ENCODE data around the gene ZNF417. TPM values are rescaled to one million over a fixed set of nuclear protein-coding genes. Genes with fewer than 3 reads are reported as not detected.
"Not testable (repeated sequence)": the region's sequence is repeated elsewhere in the genome, so short reads cannot be mapped to it uniquely, and the experiment has no call there.

The ZNF417 gene
- total RNA-seq, 2 experiments from 2014 or later = 7.8 to 8.3 TPM

DNA sequence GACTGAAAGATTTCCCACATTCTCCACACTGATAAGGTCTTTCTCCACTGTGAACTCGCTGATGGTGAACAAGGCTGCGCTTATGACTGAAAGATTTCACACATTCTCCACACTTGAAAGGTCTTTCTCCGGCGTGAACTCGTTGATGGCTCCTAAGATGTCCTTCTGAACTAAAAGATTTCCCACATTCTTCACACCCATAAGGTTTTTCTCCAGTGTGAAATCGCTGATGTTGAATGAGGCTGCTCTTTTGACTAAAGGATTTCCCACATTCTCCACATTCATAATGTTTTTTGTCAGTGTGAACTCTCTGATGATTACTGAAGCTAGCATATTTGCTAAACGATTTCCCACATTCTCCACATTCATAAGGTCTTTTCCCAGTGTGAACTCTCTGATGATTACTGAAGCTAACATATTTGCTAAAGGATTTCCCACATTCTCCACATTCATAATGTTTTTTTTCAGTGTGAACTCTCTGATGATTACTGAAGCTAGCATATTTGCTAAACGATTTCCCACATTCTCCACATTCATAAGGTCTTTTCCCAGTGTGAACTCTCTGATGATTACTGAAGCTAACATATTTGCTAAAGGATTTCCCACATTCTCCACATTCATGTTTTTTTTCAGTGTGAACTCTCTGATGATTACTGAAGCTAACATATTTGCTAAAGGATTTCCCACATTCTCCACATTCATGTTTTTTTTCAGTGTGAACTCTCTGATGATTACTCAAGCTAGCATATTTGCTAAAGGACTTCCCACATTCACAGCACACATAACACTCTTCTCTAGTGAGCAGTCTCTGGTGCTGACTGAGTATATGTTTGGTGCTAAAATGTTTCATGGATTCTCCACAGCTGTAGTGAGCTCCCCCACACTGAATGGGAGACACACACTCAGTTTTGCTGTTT, 42.3 kb downstream of the ZNF417 start:
- CTCF ChIA-PET; DNase-seq; H3K4me1 Mint-ChIP-seq (ENCODE audit: low read depth); H3K27me3 Mint-ChIP-seq (ENCODE audit: low read depth); intact Hi-C loops (cut with micrococcal nuclease); H3K4me3 Mint-ChIP-seq; H3K27ac Mint-ChIP-seq: not testable (repeated sequence)
- Mint-ChIP-seq H3K36me3 (ENCODE audit: low read depth) (peaks cover 81% of the 10 kb centered on the region), H3K9me3 (peaks cover 72% of the 10 kb centered on the region)

DNA sequence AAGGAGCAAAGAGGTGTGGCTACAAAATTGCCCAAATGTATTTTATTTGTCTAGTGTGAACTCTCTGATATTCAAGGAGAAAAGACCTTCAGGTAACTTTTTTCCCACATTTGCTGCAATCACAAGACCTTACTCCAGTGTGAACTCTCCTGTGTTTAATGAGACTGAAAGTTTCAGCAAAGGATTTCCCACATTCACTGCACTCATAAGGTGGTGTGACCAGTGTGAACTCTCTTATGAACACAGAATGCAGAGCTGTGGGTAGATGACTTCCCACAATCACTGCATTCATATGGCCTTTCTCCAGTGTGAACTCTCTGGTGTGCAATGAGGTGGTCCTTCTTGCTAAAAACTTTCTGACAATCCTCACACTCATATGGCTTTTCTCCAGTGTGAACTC, 43.9 kb downstream of the ZNF417 start:
- Mint-ChIP-seq H3K27ac (no peak overlapping the region), H3K4me3 (no peak overlapping the region), H3K4me1 (ENCODE audit: low read depth) (no peaks in the 10 kb centered on the region), H3K9me3 (peaks cover 73% of the 10 kb centered on the region), H3K27me3 (ENCODE audit: low read depth) (no peaks in the 10 kb centered on the region), H3K36me3 (ENCODE audit: low read depth) (peaks cover 84% of the 10 kb centered on the region)
- CTCF ChIA-PET = no interaction called here
- DNase-seq = no peak
- intact Hi-C loops (cut with micrococcal nuclease) = no loop called here

DNA sequence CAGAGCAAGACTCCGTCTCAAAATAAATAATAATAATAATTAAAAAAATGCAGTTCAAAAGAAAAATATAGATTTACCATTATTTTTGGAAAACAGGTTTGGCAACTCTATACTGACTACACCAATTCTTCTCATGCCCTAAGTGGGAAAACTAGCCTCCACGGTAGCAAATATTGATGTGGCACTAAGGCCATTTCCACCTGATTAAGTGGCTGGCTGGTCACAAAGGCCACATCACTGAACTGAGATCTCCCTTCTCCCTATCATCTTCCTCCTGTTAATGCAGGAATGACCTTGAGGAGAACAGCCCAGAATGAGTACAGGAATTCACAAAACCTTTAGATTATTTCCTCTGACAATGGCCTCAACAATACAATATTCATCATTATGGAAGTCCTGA, 46.2 kb downstream of the ZNF417 start:
- no peaks in the 10 kb centered on the region for H3K4me1 Mint-ChIP-seq (ENCODE audit: low read depth)
- no peak for DNase-seq
- no peak overlapping the region for H3K4me3 Mint-ChIP-seq
- peaks cover 69% of the 10 kb centered on the region for H3K9me3 Mint-ChIP-seq
- H3K27me3 Mint-ChIP-seq (ENCODE audit: low read depth) = no peaks in the 10 kb centered on the region
- no peak overlapping the region for H3K27ac Mint-ChIP-seq
- CTCF ChIA-PET = no interaction called here
- peaks cover 83% of the 10 kb centered on the region for H3K36me3 Mint-ChIP-seq (ENCODE audit: low read depth)
- intact Hi-C loops (cut with micrococcal nuclease) = no loop called here

DNA sequence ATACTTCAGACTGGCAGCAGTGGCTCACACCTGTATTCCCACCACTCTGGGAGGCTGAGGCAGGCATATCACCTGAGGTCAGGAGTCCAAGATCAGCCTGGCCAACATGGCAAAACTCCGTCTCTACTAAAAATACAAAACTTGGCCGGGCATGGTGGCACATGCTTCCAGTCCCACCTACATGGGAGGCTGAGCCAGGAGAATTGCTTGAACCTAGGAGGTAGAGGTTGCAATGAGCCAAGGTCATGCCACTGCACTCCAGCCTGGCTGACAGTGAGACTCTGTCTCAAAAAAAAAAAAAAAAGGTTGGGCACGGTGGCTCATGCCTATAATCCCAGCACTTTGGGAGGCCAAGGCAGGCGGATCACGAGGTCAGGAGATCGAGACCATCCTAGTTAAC, 46.7 kb downstream of the ZNF417 start:
- H3K4me3 Mint-ChIP-seq; H3K27ac Mint-ChIP-seq; CTCF ChIA-PET; intact Hi-C loops (cut with micrococcal nuclease); H3K4me1 Mint-ChIP-seq (ENCODE audit: low read depth); DNase-seq; H3K27me3 Mint-ChIP-seq (ENCODE audit: low read depth): not testable (repeated sequence)
- H3K9me3 Mint-ChIP-seq = peaks cover 71% of the 10 kb centered on the region
- peaks cover 85% of the 10 kb centered on the region for H3K36me3 Mint-ChIP-seq (ENCODE audit: low read depth)

DNA sequence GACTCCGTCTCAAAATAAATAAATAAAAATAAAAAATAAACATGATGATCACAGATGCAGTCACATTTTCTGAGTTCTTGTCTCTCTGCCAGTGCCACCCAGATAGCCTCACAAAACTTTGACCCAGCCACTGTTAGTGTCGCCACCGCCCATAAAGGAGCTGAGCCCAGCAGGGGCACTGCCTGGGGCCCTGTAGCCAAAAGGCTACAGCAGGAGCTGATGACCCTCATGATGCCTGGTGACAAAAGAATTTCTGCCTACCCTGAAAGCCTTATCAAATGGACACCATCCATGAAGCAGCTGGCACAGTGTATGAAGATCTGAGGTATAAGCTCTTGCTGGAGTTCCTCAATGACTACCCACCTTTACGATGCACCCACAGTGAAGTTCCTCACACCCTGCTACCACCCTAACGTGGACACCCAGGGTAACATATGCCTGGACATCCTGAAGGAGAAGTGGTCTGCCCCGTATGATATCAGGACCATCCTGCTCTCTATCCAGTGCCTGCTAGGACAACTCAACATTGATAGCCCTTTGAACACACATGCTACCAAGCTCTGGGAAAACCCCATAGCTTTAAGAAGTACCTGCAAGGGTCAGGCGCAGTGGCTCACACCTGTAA, 48.4 kb downstream of the ZNF417 start:
- no peak overlapping the region for H3K4me3 Mint-ChIP-seq
- intact Hi-C loops (cut with micrococcal nuclease) = no loop called here
- H3K27me3 Mint-ChIP-seq (ENCODE audit: low read depth) = no peaks in the 10 kb centered on the region
- CTCF ChIA-PET = no interaction called here
- no peak for DNase-seq
- no peak overlapping the region for H3K27ac Mint-ChIP-seq
- peaks cover 85% of the 10 kb centered on the region for H3K36me3 Mint-ChIP-seq (ENCODE audit: low read depth)
- H3K9me3 Mint-ChIP-seq = peaks cover 63% of the 10 kb centered on the region
- no peaks in the 10 kb centered on the region for H3K4me1 Mint-ChIP-seq (ENCODE audit: low read depth)

Other genes with a start within 250 kb of the ZNF417 start
- not detected for gene ZSCAN4, start 247.7 kb downstream of the ZNF417 start, total RNA-seq
- gene ZNF551, start 234.6 kb downstream of the ZNF417 start, total RNA-seq = 1 to 10 TPM; 4.7 to 6.0 TPM
- gene ZNF154, start 207.4 kb downstream of the ZNF417 start, total RNA-seq = under 1 TPM; 0.64 to 0.69 TPM
- 1 to 10 TPM; 7.1 to 7.2 TPM for gene ZNF671, start 189.0 kb downstream of the ZNF417 start, total RNA-seq
- gene ZNF776, start 169.8 kb downstream of the ZNF417 start, total RNA-seq = 10 to 100 TPM in 1 of 2 experiments, 1 to 10 TPM in 1; 9.4 to 10.3 TPM
- gene ZNF586, start 146.9 kb downstream of the ZNF417 start, total RNA-seq = 10 to 100 TPM; 14.5 to 14.9 TPM
- 1 to 10 TPM; 3.9 to 4.4 TPM for gene ZNF552, start 101.7 kb downstream of the ZNF417 start, total RNA-seq
- 1 to 10 TPM; 8.7 to 9.2 TPM for gene ZNF587B, start 86.3 kb downstream of the ZNF417 start, total RNA-seq
- gene ZNF587, start 66.7 kb downstream of the ZNF417 start, total RNA-seq = 10 to 100 TPM; 17.5 to 20.2 TPM
- 10 to 100 TPM; 12.7 to 13.3 TPM for gene ZNF814, start 27.6 kb downstream of the ZNF417 start, total RNA-seq
- gene ZNF418, start 18.8 kb upstream of the ZNF417 start, total RNA-seq = 1 to 10 TPM; 2.9 to 3.6 TPM
- gene ZNF256, start 31.1 kb upstream of the ZNF417 start, total RNA-seq = 1 to 10 TPM; 4.4 to 4.7 TPM
- gene C19orf18, start 57.9 kb upstream of the ZNF417 start, total RNA-seq = under 1 TPM in 1 of 2 experiments, not detected in 1; 0.31 TPM
- 1 to 10 TPM; 4.5 to 4.7 TPM for gene ZNF606, start 86.2 kb upstream of the ZNF417 start, total RNA-seq
- not detected for gene ZSCAN1, start 117.4 kb upstream of the ZNF417 start, total RNA-seq
- gene ZNF135, start 142.7 kb upstream of the ZNF417 start, total RNA-seq = under 1 TPM; 0.54 to 0.62 TPM
- gene ZSCAN18, start 181.6 kb upstream of the ZNF417 start, total RNA-seq = 10 to 100 TPM; 25.7 to 26.1 TPM
- gene ZNF329, start 234.2 kb upstream of the ZNF417 start, total RNA-seq = 1 to 10 TPM; 4.3 to 4.8 TPM

Measured in activated naive CD4-positive, alpha-beta T cell treated with anti-CD3 and anti-CD28 coated beads for 36 hours (primary cell).